Stimulated activated CD8-positive, alpha-beta memory T cell treated with anti-CD3 and anti-CD28 coated beads, Interleukin-4, amount 100 ng/mL, for 48 hours (primary cell): ENCODE results near the gene ALDH1A2.
A peak's percentile ranks its signal among the peaks of the same experiment; 100 is the strongest.
"Not testable (repeated sequence)": the region's sequence is repeated elsewhere in the genome, so short reads cannot be mapped to it uniquely, and the experiment has no call there.

Source experiments
- DNase-seq: peaks from one replicate; pipeline ENCODE4 v3.0.0-alpha.2; 2020

ALDH1A2 gene

DNA sequence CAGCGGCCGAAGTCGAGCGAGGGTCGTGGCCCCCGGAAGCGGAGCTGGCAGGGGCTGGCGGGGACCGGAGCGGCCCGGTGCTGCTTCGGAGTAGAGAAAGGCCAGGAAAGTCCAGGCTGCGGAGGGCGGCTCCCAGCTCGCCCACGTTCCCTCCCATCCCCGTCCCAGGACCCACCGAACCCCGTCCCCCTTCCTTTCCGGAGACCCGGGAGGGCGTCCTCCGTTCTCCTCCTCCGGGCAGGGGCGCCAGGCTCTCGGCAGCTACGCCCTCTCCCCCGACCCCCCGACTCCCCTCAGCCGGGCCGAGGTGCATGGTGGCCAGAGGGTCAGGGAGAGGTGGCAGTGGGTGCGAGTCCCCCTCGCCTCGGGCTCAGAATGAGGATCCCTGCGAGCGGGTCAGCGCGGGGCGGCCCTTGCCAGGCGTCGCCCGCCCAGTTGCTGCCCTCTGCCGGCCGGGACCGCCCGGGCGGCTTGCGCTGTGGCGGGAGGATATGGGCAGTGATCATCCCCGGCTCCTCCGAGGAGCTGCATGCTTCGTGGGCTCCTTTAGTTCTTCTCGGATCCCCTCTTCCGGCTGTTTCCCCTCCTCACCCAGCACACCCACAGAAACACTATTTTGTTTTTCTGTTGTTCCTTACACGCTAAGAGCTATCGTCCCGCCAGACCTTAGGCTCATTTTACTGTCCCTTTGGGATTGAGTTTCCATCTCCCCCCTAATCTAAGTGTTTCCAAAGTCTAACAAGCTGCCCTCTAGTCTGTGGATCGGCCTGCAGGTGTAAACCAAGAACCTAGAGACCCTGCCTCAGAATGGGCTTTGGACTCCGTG, 744 bp upstream of the ALDH1A2 start:
- peak; percentile 72 for DNase-seq

DNA sequence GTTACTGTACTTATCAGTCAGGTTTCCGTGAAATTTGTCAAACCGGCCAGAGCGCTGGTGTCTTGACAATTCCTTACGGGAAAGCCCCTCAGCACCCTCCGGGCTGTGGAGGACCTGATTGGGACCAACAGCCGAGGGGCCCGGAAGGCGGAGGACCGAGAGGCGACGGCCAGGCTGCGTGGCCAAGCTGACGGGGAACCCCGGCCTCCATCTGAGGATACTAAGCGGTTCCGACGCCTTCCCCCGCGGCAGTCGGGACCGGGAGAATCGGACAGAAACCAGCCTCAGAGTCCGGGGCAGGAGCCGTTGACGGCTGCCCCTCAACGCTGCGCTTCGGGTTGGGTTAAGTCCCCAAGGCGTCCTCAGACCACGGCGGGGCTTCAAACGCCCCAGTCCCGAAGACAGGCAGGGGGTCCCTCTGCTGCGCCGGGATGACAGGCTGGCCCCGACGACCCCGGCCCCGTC, 499 bp downstream of the ALDH1A2 start:
- no peak for DNase-seq

DNA sequence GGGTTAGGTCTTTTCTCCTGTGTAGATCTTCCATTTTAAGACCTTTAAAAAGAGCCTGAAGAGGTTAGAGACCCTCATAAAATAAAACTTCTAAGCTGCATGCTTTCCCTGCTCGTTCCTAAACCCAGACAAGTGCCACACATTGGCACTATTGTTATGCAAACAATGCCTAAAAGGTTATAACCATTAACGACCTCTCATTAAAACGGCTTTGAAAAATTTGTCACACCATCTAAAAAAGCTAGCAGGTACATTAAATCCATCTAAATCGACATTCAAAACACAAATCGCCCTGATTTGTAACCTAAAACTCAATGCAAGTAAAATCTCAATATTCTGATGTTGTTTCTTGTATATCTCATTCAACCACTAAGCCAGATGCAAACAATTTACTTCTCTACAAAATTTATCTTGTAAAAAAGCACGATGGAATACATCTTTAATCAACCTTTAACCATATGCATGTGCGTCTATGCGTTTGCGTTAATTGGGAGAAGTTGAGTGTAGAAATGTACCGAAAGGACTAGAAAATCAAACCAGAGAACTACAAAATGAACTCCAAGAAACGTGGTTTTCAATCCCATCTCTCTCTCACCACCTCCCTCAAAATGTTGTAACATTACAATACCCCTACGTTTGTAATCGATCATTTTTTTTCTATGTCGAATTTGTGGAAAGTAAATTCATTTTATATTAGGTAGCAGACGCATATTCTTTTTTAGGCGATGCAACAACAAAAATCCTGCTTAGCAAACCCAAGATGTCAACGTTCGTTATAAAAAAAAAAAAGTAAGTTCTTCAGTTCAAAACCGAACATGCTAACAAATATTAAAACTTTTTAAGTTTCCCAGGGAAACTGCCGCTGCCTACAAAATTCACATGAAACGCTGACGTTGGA, 1.2 kb downstream of the ALDH1A2 start:
- no peak for DNase-seq

DNA sequence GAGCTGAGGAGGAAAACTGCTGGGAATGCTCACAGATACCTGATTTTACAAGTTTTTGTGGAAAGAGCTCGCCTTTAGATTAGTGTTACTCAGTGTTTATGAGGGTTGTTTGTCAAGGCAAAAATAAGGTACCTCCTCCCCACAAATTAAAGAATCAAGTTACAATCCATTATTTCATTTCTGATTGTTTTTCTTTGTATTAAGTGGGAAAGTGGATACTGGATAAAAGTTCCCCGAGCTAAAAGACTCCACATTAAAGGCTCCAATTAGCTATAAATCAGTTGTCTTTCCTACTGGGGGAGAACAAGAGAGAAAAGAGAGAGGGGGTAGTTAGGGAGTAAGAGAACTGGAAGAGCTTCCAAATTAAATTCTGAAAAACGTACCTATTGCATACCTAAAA, 1.9 kb downstream of the ALDH1A2 start:
- DNase-seq = no peak

DNA sequence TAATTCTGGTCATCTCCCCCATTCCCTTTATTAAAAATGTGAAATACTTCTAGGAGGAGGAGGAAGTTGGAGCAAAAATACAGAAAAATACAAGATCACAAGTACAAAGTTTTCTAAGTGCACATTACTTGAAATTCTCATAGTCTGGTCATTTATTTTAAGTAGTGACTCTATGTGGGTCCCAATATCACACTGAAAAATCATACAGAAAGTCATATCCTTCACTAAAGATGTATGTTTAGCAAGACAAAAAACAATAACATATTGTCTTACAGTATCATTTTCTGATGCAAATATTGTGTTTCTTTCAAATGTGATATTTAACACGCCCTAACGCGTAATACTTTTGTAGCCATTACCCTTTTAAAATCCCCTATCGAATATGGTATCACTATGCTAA, 2.5 kb downstream of the ALDH1A2 start:
- DNase-seq = no peak

DNA sequence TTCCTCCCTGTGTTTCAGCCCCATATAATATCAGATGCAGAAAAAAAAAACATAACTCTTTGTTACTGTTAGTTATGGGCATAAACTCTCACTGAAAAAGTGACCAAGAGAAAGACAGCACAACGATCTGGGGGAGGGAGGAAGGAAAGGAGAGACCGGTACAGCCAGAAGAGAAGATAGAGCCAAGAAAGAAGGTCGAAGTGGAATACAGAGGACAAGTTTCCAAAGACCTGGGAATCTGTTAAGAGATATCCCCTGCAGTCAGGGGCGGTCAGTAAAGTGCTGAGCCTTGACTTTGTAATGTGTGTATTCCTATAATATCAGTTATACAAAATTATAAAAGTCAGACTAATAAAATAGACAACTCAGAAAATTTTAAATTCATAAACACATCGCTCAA, 3.3 kb downstream of the ALDH1A2 start:
- no peak for DNase-seq

DNA sequence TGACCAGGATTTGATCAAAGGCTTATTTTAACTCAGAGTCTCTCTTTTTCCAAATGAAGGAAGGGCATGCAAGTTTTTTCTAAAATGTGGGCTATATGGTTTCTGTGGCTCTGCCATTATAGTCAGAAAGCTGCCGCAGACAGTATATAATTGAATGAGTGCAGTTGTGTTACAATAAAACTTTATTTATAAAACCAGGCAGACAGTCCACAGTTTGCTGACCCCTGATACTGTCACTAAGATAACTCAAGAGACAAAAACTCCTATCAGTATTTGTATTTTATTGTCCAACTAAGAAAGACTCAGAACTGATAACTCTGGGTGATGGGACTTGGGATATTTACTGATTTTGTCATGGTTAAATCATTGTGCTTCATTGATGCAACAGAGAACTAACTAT, 4.9 kb downstream of the ALDH1A2 start:
- no peak for DNase-seq

DNA sequence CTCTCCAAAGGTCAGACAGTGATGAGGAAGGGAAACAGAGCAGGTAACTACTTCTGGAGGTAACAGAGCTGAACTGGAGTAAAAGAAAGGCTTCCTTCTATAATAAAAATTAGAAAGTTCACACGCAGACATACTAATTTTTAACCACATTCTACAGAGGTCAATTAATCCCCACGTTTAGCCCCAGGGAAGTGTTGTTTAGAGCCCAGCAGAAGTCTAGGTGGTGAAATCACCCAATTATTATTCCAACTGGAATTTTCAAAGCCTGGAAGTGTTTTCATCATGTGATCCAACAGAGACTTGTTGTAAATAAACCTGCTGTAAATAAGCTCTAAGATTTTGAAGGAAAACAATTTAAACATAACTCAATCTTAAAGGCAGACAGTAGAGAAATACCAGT, 6.8 kb downstream of the ALDH1A2 start:
- DNase-seq = no peak

DNA sequence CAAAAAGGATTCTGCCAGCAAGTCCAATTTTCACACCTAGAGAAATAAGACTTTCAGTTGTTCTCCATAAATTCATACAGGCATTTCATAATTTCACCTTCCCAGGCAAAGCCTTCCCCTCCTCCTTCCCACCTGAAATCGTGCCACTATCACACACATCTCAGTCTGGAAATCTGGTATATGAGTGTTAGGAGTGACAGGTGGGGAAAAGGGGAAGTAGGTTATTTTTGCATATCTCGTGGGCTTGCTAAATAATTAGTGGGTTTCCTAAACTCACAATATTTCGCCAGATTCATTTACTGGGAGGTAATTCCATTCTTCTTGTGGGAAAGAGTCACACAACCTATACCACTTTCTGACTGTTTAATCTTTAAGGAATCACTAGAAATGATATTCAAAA, 7.4 kb downstream of the ALDH1A2 start:
- no peak for DNase-seq

DNA sequence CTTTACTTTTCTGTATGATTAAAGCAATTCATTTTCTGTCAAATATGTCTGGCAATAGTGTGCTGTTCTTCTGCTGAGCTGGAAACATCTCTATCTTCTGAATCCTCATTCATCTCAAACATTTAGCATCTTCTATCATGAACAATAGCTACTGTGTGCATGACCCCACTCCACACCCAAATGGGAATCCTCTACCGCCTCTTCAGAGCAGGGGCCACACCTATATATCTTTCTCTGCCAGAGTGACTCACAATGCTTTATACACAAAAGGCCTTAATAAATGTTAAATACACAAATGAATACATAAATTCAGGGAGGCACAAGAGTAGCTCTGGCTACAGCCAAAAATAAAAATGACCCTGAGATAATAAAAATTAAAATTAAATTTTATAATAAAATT, 8.0 kb downstream of the ALDH1A2 start:
- DNase-seq = no peak

DNA sequence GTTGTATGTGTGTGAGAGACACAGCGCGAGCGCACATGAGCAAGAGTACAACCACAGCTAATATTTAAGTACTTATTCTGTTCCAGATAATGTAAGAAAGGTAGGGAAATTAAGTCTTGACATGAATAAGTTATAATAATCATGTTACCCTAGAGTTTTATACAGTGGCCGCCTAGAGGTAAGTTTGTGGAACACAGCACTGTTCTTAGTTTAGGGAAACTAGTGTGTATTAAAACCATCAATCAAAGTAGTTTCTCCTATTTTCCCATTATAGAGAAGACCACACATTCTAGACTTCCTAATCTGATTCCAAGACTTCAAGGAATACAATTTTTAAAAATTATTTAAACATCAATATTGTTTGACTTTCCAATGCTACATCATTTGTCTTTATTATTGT, 9.5 kb downstream of the ALDH1A2 start:
- DNase-seq = no peak

DNA sequence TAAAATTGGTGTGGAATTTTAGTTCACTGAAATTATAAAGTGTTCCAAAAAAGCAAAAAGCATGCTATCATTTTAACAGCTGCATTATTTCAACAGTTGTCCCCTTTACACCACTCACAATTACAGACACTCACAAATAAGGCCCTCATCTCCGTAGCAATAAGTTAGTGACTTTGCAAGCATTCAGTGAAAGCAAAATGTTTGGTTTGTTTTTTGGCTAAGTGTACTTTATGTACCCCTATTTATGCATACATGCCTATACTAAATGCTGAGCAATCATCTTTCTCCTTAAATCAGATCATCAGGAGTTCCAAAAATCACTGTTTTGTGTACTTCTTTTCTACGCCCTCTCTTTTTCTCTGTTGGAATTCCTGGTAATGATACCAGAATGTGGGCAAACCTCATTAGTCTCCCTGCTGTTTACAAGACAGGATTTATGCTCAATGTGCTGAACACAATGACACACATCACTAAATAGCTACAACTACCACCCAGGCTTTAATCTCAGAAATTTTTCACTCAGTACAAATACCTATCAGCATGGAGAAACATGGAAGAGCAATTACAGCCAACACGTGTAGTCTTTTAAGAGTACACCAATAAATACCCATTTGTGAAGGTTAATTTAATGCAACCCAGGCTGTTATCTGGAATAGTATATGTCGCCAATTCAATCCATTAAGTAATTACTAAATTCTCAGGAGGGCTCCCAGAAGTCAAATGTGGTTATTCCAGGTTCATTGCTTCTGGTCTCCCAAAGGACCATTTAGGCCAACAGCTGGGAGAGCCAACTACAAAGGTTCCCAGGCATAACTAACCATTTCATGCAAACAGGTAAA, 12.0 kb downstream of the ALDH1A2 start:
- no peak for DNase-seq

DNA sequence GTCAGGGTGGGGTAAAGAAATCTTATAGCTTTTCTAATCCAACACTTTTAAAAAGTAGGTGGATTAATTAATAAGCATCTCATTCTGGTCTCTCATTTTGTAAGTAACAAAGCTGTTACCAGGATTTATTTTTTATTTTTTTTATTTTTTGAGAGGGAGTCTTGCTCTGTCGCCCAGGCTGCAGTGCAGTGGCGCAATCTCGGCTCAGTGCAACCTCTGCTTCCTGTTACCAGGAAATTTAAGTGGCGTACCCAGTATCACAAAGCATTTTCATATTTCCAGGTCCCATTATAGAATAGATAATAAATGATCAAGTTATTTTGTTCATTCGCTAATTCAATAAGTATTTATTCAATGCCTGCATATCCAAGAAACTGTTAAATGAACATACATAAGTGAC, 13.2 kb downstream of the ALDH1A2 start:
- DNase-seq = no peak

DNA sequence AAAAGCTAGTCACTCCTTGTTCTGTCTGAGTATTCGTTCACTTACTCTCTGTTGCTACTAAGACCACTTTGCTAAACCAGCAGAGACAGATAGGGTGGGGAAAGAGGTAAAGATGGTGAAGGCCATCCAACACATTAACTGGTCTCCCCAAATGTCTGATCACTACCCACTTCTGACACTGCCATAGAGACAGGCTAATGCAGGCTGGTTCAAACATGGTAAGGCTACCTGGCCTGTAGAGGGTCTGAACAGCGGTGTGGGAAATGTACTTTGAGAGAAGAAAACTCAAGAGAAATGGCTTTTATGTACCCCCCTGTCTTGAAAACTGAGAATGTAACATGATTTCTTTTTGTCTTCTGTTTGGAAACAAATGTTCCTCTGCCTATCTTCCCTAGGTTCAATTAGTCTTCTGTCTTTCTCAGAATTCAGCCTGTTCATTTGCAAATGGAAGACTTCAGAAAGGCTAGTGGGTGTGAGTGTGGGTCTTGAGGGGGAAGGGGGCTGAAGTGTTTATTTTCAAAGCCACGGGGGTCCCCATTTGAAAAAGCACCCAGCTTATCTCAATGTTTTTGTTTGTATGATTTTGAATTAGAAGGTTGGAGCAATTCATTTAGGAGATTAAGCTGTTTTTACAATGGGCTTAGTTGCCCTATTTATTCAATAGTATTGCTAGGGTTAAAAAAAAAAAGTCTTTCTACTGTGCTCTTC, 15.8 kb downstream of the ALDH1A2 start:
- no peak for DNase-seq

DNA sequence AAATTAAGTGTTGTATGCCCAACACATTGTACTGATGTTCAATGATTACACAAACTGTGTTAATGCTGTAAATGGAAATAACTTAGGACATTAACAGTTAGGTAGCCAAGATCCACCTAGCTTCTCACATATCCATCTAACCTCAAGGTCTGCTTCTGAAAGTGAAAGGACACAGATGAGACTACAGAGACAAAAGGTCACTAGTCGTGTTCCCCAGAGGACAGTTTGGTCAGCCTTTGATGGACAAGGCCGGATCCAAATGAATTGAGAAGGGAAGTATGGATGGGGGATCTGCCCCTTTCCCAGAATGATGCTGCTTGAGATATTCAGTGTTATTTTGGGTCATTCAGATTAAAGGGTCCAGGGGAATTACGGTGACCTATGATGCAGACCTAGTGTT, 17.2 kb downstream of the ALDH1A2 start:
- no peak for DNase-seq

DNA sequence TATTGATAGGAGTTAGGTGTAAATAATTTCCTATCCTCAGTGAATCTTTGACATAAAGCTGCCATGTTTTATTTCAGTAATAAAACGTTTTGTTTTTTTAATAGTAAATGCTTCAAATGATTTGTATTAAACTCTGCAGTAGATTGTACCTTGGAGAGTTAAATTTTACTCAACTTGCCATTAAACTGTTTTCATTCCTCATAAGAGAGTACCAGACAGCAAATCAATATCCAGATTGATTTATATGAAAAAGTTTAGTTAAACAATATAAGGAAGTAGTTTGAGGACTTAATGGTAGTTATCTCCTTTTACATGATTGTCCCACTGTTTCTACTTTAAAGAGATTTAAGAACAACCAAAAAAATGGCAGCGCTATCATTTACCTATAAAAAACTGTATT, 18.4 kb downstream of the ALDH1A2 start:
- DNase-seq = no peak

DNA sequence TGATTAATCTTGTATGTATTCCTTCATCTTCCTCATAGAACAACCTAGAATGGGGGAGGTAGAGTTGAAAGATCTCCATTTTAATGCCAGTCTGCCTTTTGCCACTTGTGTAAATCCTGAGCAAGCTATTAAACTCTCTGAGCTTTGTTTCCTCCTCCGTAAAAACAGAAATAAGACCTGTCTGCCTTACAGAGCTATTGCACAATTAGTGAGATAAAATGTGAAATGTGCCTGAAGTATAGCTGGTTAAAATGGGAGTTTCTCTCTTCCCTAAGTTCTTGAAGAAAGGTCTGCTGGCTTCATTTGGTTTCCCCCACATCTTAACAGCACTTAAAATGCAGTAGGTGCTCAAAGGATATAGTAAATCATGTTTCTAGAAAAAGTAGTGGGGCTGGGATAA, 19.0 kb downstream of the ALDH1A2 start:
- no peak for DNase-seq

DNA sequence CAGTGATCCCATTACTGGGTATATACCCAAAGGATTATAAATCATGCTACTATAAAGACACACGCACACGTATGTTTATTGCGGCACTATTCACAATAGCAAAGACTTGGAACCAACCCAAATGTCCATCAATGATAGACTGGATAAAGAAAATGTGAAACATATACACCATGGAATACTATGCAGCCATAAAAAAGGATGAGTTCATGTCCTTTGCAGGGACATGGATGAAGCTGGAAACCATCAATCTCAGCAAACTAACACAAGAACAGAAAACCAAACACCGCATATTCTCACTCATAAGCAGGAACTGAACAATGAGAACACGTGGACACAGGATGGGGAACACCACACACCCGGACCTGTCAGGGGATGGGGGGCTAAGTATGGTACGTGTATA, 20.1 kb downstream of the ALDH1A2 start:
- DNase-seq = not testable (repeated sequence)

DNA sequence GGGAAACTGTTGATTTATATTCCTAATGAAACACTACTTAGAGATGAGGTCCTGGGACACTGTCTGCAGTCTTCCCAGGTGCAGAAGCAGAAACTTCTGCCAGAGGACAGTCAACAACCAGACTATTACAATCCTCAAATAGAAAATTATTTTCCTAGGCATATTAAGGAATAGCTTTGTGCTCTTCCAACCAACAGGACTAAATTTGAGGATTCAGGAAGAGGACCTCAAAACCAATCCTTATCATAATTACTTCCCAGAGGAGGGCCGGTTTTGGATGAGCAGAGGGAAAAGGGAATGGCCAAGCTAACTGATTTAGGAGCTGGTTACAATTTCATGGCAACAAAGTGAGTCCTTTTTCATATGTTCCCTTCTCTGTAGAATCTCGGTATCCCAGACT, 21.0 kb downstream of the ALDH1A2 start:
- DNase-seq = no peak

DNA sequence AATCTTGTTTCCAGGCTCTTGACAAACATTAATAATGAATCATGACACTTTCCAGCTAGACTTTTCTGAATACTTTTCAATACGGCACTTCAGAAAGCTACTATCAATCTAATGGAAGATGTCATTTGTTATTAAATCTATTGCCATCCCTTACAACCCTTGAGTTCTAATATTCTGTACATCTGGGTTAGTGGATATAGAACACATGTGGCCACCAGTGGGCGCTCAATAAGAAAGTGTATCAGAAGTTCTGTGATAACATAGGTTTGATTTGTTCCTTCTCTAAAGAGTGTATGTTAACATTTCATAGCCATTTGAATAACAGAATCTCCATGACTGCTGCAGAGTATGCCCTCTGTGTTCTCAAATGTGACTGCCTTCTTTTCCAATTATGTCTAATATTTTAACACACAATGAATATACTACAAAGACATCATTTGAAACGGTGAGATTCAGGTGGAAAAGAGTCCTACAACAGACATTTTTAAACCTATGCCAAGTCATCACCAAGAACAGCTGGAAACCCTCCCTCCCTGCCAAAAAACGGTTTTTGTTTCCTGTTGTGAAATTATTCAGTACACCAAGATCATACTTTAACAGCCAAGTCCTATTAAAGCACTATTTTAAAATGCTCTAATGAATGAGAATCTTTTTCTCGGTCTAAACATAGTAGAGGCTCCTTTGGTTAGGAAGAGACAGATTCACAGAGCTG, 22.2 kb downstream of the ALDH1A2 start:
- DNase-seq = peak; percentile 56

DNA sequence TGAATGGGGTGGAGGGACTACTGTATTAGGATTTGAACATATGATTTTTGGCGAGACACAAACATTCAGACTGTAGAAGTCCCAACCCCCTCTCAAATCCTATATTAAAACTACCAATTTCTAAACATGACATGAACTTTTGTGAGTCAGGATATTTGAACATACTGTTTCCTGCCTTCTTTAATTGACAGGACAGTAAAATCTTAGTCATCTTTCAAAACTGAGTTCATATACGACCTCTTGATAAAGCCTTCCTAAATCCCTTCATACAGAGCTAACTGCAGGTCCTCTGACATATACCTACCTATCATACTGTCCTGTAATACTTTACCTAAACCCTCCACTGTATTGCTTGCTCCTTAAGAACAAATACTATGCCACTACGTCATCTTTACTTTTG, 23.5 kb downstream of the ALDH1A2 start:
- no peak for DNase-seq

DNA sequence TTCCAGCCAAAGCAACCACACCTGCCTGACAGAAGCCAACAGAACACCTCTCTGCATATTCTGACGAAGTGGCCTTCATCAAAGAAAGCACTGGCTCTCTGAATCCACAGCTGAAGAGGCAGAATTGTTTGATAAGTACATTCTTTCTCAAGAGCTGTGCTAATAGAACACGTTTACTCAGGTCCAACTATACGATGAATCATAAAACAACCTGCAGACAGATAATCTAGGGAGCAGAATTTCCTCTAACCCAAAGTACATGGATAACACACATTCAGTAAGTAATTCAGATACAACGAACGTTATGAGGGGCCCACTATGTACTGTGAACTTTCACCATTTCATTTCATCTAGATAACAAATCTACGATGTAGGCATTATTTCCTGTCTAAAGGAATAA, 25.4 kb downstream of the ALDH1A2 start:
- DNase-seq = no peak
